Mucosa of rectum (tissue), 2 donors: Measurements from ENCODE around the gene MAST4.

Experiments used
- H3K27ac ChIP-seq, 2 donors: one replicate each; pipeline ENCODE4 v1.7.0; 2013; ENCODE audit warnings: inconsistent platforms in 2 of 2, low read depth in 2 of 2, low read length in 2 of 2
- H3K27me3 ChIP-seq, 2 donors: one replicate each; pipeline ENCODE4 v1.7.0; 2013; ENCODE audit warnings: low read length in 2 of 2; ENCODE audit not compliant: control insufficient read depth in 2 of 2, insufficient read depth in 2 of 2
- H3K36me3 ChIP-seq, 2 donors: one replicate each; pipeline ENCODE4 v1.7.0; 2013; ENCODE audit warnings: low read length in 2 of 2; ENCODE audit not compliant: control insufficient read depth in 2 of 2, insufficient read depth in 2 of 2
- H3K4me1 ChIP-seq, 2 donors: one replicate each; pipeline ENCODE4 v1.7.0; 2013; ENCODE audit warnings: low read length in 2 of 2, mild to moderate bottlenecking in 1 of 2; ENCODE audit not compliant: control insufficient read depth in 2 of 2, insufficient read depth in 2 of 2
- H3K4me3 ChIP-seq, 2 donors: one replicate each; pipeline ENCODE4 v1.7.0; 2013; ENCODE audit warnings: low read length in 2 of 2
- H3K9ac ChIP-seq, 2 donors: one replicate each; pipeline ENCODE4 v1.7.0; 2013; ENCODE audit warnings: low read length in 2 of 2, low read depth in 1 of 2, mild to moderate bottlenecking in 1 of 2
- H3K9me3 ChIP-seq, 2 donors: one replicate each; pipeline ENCODE4 v1.7.0; 2013; ENCODE audit warnings: low read length in 2 of 2; ENCODE audit not compliant: control insufficient read depth in 2 of 2
- donor health status: healthy.
- donor health status: Normal muscosa, but diverticular disease.

MAST4 gene

DNA sequence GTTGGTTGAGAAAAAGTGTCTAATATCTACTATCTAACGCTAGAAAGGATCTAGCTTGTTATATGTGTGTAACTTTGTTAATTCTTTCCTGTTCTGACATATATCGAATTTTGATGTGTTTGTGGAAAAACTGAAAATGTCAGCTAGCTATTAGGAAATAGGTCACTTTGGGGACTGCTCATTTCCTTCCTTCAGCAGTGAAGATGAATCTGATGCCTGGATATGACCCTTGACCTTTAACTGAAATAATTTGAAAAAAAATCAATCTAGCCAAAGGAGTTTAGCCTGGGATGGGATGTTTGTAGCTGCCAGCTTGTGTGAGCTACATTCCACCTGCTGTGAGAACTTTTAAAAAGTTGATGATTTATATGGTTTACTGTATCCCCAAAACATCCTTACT, 533.6 kb downstream of the MAST4 start:
- peaks cover 6 to 13% of the 10 kb centered on the region in 2 donors for H3K36me3 ChIP-seq
- no peak overlapping the region for H3K4me3 ChIP-seq
- H3K9me3 ChIP-seq = no peaks in the 10 kb centered on the region
- H3K9ac ChIP-seq = no peak overlapping the region
- no peaks in the 10 kb centered on the region for H3K4me1 ChIP-seq
- H3K27ac ChIP-seq = no peak overlapping the region
- H3K27me3 ChIP-seq = no peaks in the 10 kb centered on the region

GRCh38 chr5:67133217-67133616, 537.0 kb downstream of the MAST4 start:
- H3K9ac ChIP-seq = no peak overlapping the region
- no peak overlapping the region for H3K27ac ChIP-seq
- H3K36me3 ChIP-seq = peaks cover 7 to 16% of the 10 kb centered on the region in 2 donors
- no peaks in the 10 kb centered on the region for H3K4me1 ChIP-seq
- no peak overlapping the region for H3K4me3 ChIP-seq
- no peaks in the 10 kb centered on the region for H3K9me3 ChIP-seq
- H3K27me3 ChIP-seq = no peaks in the 10 kb centered on the region

DNA sequence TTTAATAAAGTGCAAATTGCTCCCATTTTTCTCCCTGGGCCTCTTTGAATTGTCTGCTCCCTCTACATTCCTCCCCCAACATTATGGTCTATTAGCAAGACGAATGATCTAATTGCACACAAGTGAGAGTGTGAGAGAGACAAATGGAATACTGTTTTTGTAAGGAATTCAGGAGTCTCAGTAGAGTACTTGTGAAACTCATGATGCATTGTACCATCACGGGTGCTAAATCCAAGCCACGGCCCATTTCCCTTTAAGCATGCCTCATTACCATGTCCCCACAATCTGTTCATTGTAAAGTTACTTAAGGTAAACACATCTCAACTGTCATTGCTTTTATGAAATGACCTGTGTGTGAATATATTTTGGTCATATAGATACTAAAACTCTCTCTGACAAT, 537.6 kb downstream of the MAST4 start:
- H3K36me3 ChIP-seq = peaks cover 7 to 15% of the 10 kb centered on the region in 2 donors
- no peak overlapping the region for H3K4me3 ChIP-seq
- H3K27ac ChIP-seq = no peak overlapping the region
- H3K9ac ChIP-seq = no peak overlapping the region
- no peaks in the 10 kb centered on the region for H3K27me3 ChIP-seq
- no peaks in the 10 kb centered on the region for H3K9me3 ChIP-seq
- H3K4me1 ChIP-seq = no peaks in the 10 kb centered on the region

- no peak overlapping the region for H3K9ac ChIP-seq
- H3K36me3 ChIP-seq = peaks cover 3 to 10% of the 10 kb centered on the region in 2 donors
- H3K4me1 ChIP-seq = no peaks in the 10 kb centered on the region
- H3K4me3 ChIP-seq = no peak overlapping the region
- H3K27me3 ChIP-seq = no peaks in the 10 kb centered on the region
- no peaks in the 10 kb centered on the region for H3K9me3 ChIP-seq
- no peak overlapping the region for H3K27ac ChIP-seq
Observed at GRCh38 chr5:67135381-67135984, 539.3 kb downstream of the MAST4 start.

GRCh38 chr5:67139030-67139429, 542.8 kb downstream of the MAST4 start:
- Histone ChIP-seq H3K36me3 (peaks cover 8 to 12% of the 10 kb centered on the region in 2 donors), H3K27me3 (no peaks in the 10 kb centered on the region)

DNA sequence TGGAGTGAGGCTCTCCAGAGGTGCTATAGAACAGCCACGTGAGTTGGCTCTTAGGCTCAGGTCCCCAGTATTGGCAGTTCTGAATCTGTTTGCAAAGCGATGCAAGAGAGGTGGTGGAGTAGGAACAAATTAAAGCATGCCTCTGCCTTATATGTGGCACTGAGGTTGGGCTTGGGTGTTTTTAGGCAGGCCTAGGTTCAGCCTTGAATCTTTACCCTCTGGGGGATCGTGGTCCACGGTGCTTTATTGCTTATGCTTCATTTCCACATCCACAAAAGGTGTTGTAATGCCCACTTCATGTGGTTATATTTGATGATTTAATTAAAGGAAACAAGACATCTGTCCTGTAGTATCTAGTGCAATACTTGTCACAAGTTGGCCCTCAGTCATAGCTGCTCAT, 544.2 kb downstream of the MAST4 start:
- Histone ChIP-seq H3K27me3 (no peaks in the 10 kb centered on the region), H3K9ac (no peak overlapping the region), H3K9me3 (no peaks in the 10 kb centered on the region), H3K27ac (no peak overlapping the region), H3K36me3 (peaks cover 17 to 20% of the 10 kb centered on the region in 2 donors), H3K4me3 (no peak overlapping the region), H3K4me1 (peaks cover 0 to 5% of the 10 kb centered on the region in 2 donors)

More at GRCh38 chr5:67139030-67139429, 542.8 kb downstream of the MAST4 start:
- no peaks in the 10 kb centered on the region for H3K9me3 ChIP-seq
- no peak overlapping the region for H3K9ac ChIP-seq
- H3K4me3 ChIP-seq = no peak overlapping the region
- H3K27ac ChIP-seq = no peak overlapping the region
- H3K4me1 ChIP-seq = peaks cover 0 to 5% of the 10 kb centered on the region in 2 donors

DNA sequence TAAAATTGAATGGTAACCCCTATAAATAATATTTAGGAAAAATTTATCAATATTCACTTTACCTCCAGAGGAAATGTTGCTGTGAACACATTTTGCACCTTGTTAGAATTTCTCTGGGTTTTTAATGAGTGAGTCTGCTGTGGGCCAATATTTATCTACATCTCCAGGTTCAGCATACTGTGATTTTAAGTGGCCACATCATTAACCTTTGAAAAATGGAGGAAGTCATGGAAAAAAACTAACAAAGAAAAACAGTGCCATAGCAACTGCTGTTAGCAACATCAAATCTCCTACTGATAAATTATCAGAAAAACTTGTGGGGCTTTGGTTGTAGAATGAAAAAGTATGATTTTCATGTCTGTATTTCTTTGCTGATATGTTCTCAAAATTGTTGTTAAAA, 545.5 kb downstream of the MAST4 start:
- Histone ChIP-seq H3K36me3 (peaks cover 22 to 23% of the 10 kb centered on the region in 2 donors), H3K9ac (no peak overlapping the region), H3K4me3 (no peak overlapping the region), H3K27ac (no peak overlapping the region), H3K9me3 (no peaks in the 10 kb centered on the region), H3K27me3 (no peaks in the 10 kb centered on the region), H3K4me1 (peaks cover 0 to 5% of the 10 kb centered on the region in 2 donors)

DNA sequence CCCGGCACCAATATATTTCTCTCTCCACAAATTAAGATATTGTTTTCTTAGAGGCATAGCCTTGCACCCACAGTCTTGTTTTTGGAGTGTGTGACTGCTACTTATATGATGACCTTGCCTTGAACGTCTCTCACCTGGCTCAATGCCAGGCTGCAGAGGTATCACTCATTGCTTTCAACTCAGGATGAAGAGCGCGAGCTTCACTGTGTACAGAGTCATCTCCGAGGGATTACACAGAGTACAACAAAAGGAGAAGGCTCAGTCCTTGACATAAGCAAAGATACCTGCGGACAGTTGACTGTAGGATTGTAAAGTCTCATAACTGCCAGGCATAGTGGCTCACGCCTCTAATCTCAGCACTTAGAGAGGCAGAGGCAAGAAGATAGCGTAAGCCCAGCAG, 546.6 kb downstream of the MAST4 start:
- no peaks in the 10 kb centered on the region for H3K9me3 ChIP-seq
- peaks cover 22 to 23% of the 10 kb centered on the region in 2 donors for H3K36me3 ChIP-seq
- H3K27me3 ChIP-seq = no peaks in the 10 kb centered on the region
- H3K4me1 ChIP-seq = peaks cover 0 to 5% of the 10 kb centered on the region in 2 donors
- no peak overlapping the region for H3K9ac ChIP-seq
- no peak overlapping the region for H3K4me3 ChIP-seq
- H3K27ac ChIP-seq = no peak overlapping the region

DNA sequence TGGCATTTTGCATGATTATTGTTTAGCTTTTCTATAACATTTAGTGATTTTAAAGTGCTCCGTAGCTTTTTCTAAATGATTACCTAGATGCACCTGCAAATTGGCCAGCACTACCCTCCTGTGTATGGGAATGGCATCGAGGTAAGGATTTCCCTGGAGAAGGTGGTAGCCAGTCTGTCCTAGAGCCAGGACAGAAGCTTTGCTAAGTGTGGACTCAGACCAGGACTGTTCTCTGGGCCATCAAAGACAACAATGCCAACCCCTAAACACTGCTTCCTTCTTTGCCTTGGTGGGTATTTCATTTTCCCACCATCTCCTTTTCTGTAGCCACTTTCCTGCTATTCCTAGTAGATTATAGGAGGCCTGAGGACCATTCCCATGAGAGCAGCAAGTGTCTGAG, 547.4 kb downstream of the MAST4 start:
- Histone ChIP-seq H3K4me3 (no peak overlapping the region), H3K9ac (no peak overlapping the region), H3K36me3 (peaks cover 23 to 25% of the 10 kb centered on the region in 2 donors), H3K4me1 (peaks cover 0 to 5% of the 10 kb centered on the region in 2 donors), H3K27ac (no peak overlapping the region), H3K27me3 (no peaks in the 10 kb centered on the region), H3K9me3 (no peaks in the 10 kb centered on the region)

- Histone ChIP-seq H3K9me3 (no peaks in the 10 kb centered on the region), H3K36me3 (peaks cover 21 to 25% of the 10 kb centered on the region in 2 donors), H3K27me3 (no peaks in the 10 kb centered on the region), H3K4me1 (peaks cover 0 to 5% of the 10 kb centered on the region in 2 donors), H3K4me3 (no peak overlapping the region), H3K27ac (no peak overlapping the region), H3K9ac (no peak overlapping the region)
Observed at GRCh38 chr5:67144183-67144639, 548.0 kb downstream of the MAST4 start.
